ENCODE data around the gene CAB39.

GRCh38 chr2:230734247-230735175 is 21.9 kb downstream of the CAB39 start:
- no peak for TF ChIP-seq CTCF (IDR thresholded peaks at IDR 0.05; ENCODE audit: insufficient read depth, low read length)
- no peak for TF ChIP-seq POLR2AphosphoS5 (IDR thresholded peaks at IDR 0.05; ENCODE audit: low read depth)
- no peak for TF ChIP-seq GABPA (IDR thresholded peaks at IDR 0.05; ENCODE audit: low read depth)
- TF ChIP-seq REST (IDR thresholded peaks at IDR 0.05; ENCODE audit: insufficient replicate concordance, low read depth) = no peak
